ENCODE data around the gene IFITM5.

Gene IFITM5

GRCh38 chr11:293852-294661, 5.3 kb downstream of the IFITM5 start:
- no peak for DNase-seq

GRCh38 chr11:293271-293851, 6.0 kb downstream of the IFITM5 start:
- no peak for DNase-seq

- DNase-seq, result no peak
Observed at GRCh38 chr11:292211-293121, 6.9 kb downstream of the IFITM5 start.

GRCh38 chr11:291281-292210, 7.8 kb downstream of the IFITM5 start:
- no peak for DNase-seq

- DNase-seq, result no peak
Observed at GRCh38 chr11:290621-291231, 8.6 kb downstream of the IFITM5 start.

- no peak for DNase-seq
Observed at GRCh38 chr11:289712-290620, 9.4 kb downstream of the IFITM5 start.

GRCh38 chr11:289398-289711, 10.0 kb downstream of the IFITM5 start:
- DNase-seq, result no peak

- DNase-seq, result no peak
Observed at GRCh38 chr11:288478-289397, 10.6 kb downstream of the IFITM5 start, which contains the start of gene PGGHG. TSS of gene PGGHG (plus strand) at chr11:289126. CDS start at chr11:289817, 691 bp downstream.

- peak; percentile 54 for DNase-seq
Observed at GRCh38 chr11:287821-288477, 11.4 kb downstream of the IFITM5 start.

GRCh38 chr11:286977-287820, 12.1 kb downstream of the IFITM5 start:
- peak; percentile 52 for DNase-seq

GRCh38 chr11:285894-286220, 13.5 kb downstream of the IFITM5 start:
- no peak for DNase-seq

GRCh38 chr11:285021-285893, 14.1 kb downstream of the IFITM5 start:
- no peak for DNase-seq

- no peak for DNase-seq
Observed at GRCh38 chr11:284105-285020, 15.0 kb downstream of the IFITM5 start.

GRCh38 chr11:283405-284104, 15.8 kb downstream of the IFITM5 start:
- no peak for DNase-seq

GRCh38 chr11:282630-283360, 16.5 kb downstream of the IFITM5 start:
- DNase-seq, result no peak

Measured in stimulated activated CD4-positive, alpha-beta T cell treated with anti-CD3 and anti-CD28 coated beads, Interleukin-4, amount 100 ng/mL, for 24 hours (primary cell).